A549 (cell line): Measurements from ENCODE around the gene CHIC2. TPM values are rescaled to one million over a fixed set of nuclear protein-coding genes. Genes with fewer than 3 reads are reported as not detected.

ENCODE experiments used
- ATAC-seq, 2 experiments: fragments of 200-7000 bp in 1 of 2; fragments of >200 bp in 1 of 2; cut with Nextera tagmentation in 1 of 2; cut with Tn5 transposase in 1 of 2; 3 replicates each; pipeline versions ENCODE4 v1.8.0 to v1.9.1; 2018 to 2020; ENCODE audit warnings: mild to moderate bottlenecking in 1 of 2, moderate library complexity in 1 of 2
- CTCF ChIA-PET: fragments of 300-600 bp; sonication (Branson Sonifier 250); formaldehyde crosslinking; extraction: SDS; loops from one replicate; lab custom pipeline; 2021; ENCODE audit warnings: antibody characterized with exemption, inconsistent platforms; lab: Yijun Ruan, JAX
- POLR2A ChIA-PET: fragments of 350-600 bp; formaldehyde crosslinking; extraction: SDS; loops from one replicate; lab custom pipeline; 2021; ENCODE audit warnings: antibody characterized with exemption, inconsistent platforms; lab: Yijun Ruan, JAX
- DNase-seq, 2 experiments: peaks; one replicate each; pipeline versions ENCODE4 v3.0.0 to v3.0.0-alpha.2; 2011 to 2016; ENCODE audit warnings: low read depth in 1 of 2, low spot score in 1 of 2
- FAIRE-seq: peaks from 2 replicates; lab custom pipeline; 2011; peaks lifted over from hg19 to GRCh38; lab: Jason Lieb, UNC
- H3K27ac ChIP-seq, 2 experiments: fragments of >200 bp; sonication (Bioruptor Twin); formaldehyde crosslinking; 3 replicates each; pipeline ENCODE4 v1.5.1; 2016 to 2017
- H3K4me1 ChIP-seq: fragments of >200 bp; sonication (Bioruptor Twin); formaldehyde crosslinking; 3 replicates; pipeline ENCODE4 v1.6.1; 2016
- H3K4me2 ChIP-seq: fragments of >200 bp; sonication (Bioruptor Twin); formaldehyde crosslinking; 3 replicates; pipeline ENCODE4 v1.6.1; 2016
- H3K4me3 ChIP-seq: fragments of >200 bp; sonication (Bioruptor Twin); formaldehyde crosslinking; 3 replicates; pipeline ENCODE4 v1.5.1; 2016
- H3K9me3 ChIP-seq: fragments of >200 bp; sonication (Bioruptor Twin); formaldehyde crosslinking; 3 replicates; pipeline ENCODE4 v1.6.1; 2016
- CBX8 ChIP-seq: fragments of 200-600 bp; sonication (generic); IDR thresholded peaks from 2 replicates; pipeline ENCODE4 v1.6.1; 2016
- CEBPB ChIP-seq, 2 experiments: fragments of >200 bp in 1 of 2; sonication (Bioruptor Twin) in 1 of 2; formaldehyde crosslinking in 1 of 2; IDR thresholded peaks; 2 replicates each; pipeline ENCODE4 v1.6.1; 2012 to 2016
- ESRRA ChIP-seq: fragments of 150-350 bp; IDR thresholded peaks from 2 replicates; pipeline ENCODE4 v1.6.1; 2014; ENCODE audit warnings: mild to moderate bottlenecking, low read length, borderline replicate concordance
- HEYL ChIP-seq: fragments of 250-450 bp; sonication (Bioruptor Pico); IDR thresholded peaks from 2 replicates; pipeline ENCODE4 v1.8.0; 2021; ENCODE audit warnings: mild to moderate bottlenecking, moderate library complexity
- HOXA7 ChIP-seq: fragments of 250-450 bp; sonication (Bioruptor Pico); IDR thresholded peaks from 2 replicates; pipeline ENCODE4 v1.5.0; 2020; ENCODE audit warnings: mild to moderate bottlenecking, moderate library complexity
- HOXB13 ChIP-seq: fragments of 250-450 bp; sonication (Bioruptor Pico); IDR thresholded peaks from 2 replicates; pipeline ENCODE4 v1.5.0; 2020; ENCODE audit warnings: low read depth, mild to moderate bottlenecking, moderate library complexity
- JUNB ChIP-seq: fragments of >200 bp; sonication (Bioruptor Twin); formaldehyde crosslinking; IDR thresholded peaks from 2 replicates; pipeline ENCODE4 v1.6.1; 2016
- MYC ChIP-seq: IDR thresholded peaks from 2 replicates; pipeline ENCODE4 v1.6.1; 2012; ENCODE audit warnings: mild to moderate bottlenecking, inconsistent platforms, low read length, improper control_type of control experiment, borderline replicate concordance
- NFE2L2 ChIP-seq: fragments of 150-350 bp; conservative IDR thresholded peaks from 2 replicates; pipeline ENCODE4 v1.6.1; 2014; ENCODE audit warnings: low read length
- POLR2A ChIP-seq: IDR thresholded peaks from 2 replicates; pipeline ENCODE4 v1.6.1; 2012; ENCODE audit warnings: mild to moderate bottlenecking, low read length
- POLR2AphosphoS2 ChIP-seq: conservative IDR thresholded peaks from 2 replicates; pipeline ENCODE4 v1.6.1; 2012; ENCODE audit warnings: low read length, improper control_type of control experiment, inconsistent platforms
- RAD21 ChIP-seq, 2 experiments: fragments of >200 bp in 1 of 2; sonication (Bioruptor Twin) in 1 of 2; formaldehyde crosslinking in 1 of 2; IDR thresholded peaks in 1 of 2; conservative IDR thresholded peaks in 1 of 2; 2 replicates in 1 of 2; 3 replicates in 1 of 2; pipeline ENCODE4 v1.6.1; 2012 to 2018; ENCODE audit warnings: inconsistent platforms in 1 of 2
- RARB ChIP-seq: fragments of 250-450 bp; sonication (Bioruptor Pico); IDR thresholded peaks from 2 replicates; pipeline ENCODE4 v1.8.0; 2021; ENCODE audit warnings: mild to moderate bottlenecking, moderate library complexity
- RCOR1 ChIP-seq: fragments of 150-350 bp; IDR thresholded peaks from 2 replicates; pipeline ENCODE4 v1.6.1; 2014; ENCODE audit warnings: antibody characterized with exemption, low read length, low read depth
- RFX5 ChIP-seq: fragments of 450-650 bp; IDR thresholded peaks from 2 replicates; pipeline ENCODE4 v1.7.1; 2014; ENCODE audit warnings: antibody characterized with exemption, mild to moderate bottlenecking, moderate library complexity
- SREBF2 ChIP-seq: fragments of 450-650 bp; IDR thresholded peaks from 2 replicates; pipeline ENCODE4 v1.6.1; 2014; ENCODE audit warnings: mild to moderate bottlenecking, moderate library complexity
- TP53 ChIP-seq: fragments of 250-450 bp; sonication (Bioruptor Pico); IDR thresholded peaks from 2 replicates; pipeline ENCODE4 v1.5.0; 2021; ENCODE audit warnings: mild to moderate bottlenecking, moderate library complexity
- ZFP36 ChIP-seq: fragments of 450-650 bp; IDR thresholded peaks from 2 replicates; pipeline ENCODE4 v1.6.1; 2014; ENCODE audit warnings: borderline replicate concordance; ENCODE audit not compliant: partially characterized antibody
- ZSCAN20 ChIP-seq: fragments of 250-450 bp; sonication (Bioruptor Pico); IDR thresholded peaks from 2 replicates; pipeline ENCODE4 v1.8.0; 2022; ENCODE audit warnings: mild to moderate bottlenecking, moderate library complexity
- WGBS: methylation state at CpG from one replicate; pipeline ENCODE4 v1.1.6; 2017; ENCODE audit errors: missing lambda C conversion rate; 5-methylcytosine and 5-hydroxymethylcytosine counted together
- polyA plus RNA-seq, 4 experiments: library from polyadenylated mRNA; depleted of rRNA in 3 of 4; stranded (reverse); fragments of >200 nt; fragmentation: RNase III in 1 of 4; extraction: RNeasy Plus Mini Kit Qiagen cat#74134 plus additional on column Dnase treatment in 1 of 4; gene quantifications; 2 replicates in 3 of 4; 3 replicates in 1 of 4; pipeline ENCODE4 v1.2.3, GENCODE V29; 2011 to 2017
- TF ChIP-seq, protein P1 (sequence below): IDR thresholded peaks from 2 replicates; pipeline ENCODE4 v1.6.1; 2012; ENCODE audit warnings: low read depth, borderline replicate concordance
- TF ChIP-seq, protein P2 (sequence below): IDR thresholded peaks from 2 replicates; pipeline ENCODE4 v1.6.1; 2012
- TF ChIP-seq, protein P3 (sequence below): fragments of >200 bp; sonication (Bioruptor Twin); formaldehyde crosslinking; IDR thresholded peaks from 2 replicates; pipeline ENCODE4 v1.6.1; 2016
- TF ChIP-seq, protein P4 (sequence below): fragments of >200 bp; sonication (Bioruptor Twin); formaldehyde crosslinking; IDR thresholded peaks from 3 replicates; pipeline ENCODE4 v1.6.1; 2016
- TF ChIP-seq, protein P5 (sequence below): fragments of 150-350 bp; IDR thresholded peaks from 2 replicates; pipeline ENCODE4 v1.6.1; 2014; ENCODE audit warnings: low read depth, mild to moderate bottlenecking, low read length
- TF ChIP-seq, protein P6 (sequence below): fragments of 250-450 bp; sonication (Bioruptor Pico); IDR thresholded peaks from 2 replicates; pipeline ENCODE4 v1.5.0; 2021; ENCODE audit warnings: mild to moderate bottlenecking, moderate library complexity, borderline replicate concordance

Gene CHIC2
- polyA plus RNA-seq, 2 of the 4 experiments (the other 2 are of a cell fraction) = 5.9 to 10.1 TPM

DNA sequence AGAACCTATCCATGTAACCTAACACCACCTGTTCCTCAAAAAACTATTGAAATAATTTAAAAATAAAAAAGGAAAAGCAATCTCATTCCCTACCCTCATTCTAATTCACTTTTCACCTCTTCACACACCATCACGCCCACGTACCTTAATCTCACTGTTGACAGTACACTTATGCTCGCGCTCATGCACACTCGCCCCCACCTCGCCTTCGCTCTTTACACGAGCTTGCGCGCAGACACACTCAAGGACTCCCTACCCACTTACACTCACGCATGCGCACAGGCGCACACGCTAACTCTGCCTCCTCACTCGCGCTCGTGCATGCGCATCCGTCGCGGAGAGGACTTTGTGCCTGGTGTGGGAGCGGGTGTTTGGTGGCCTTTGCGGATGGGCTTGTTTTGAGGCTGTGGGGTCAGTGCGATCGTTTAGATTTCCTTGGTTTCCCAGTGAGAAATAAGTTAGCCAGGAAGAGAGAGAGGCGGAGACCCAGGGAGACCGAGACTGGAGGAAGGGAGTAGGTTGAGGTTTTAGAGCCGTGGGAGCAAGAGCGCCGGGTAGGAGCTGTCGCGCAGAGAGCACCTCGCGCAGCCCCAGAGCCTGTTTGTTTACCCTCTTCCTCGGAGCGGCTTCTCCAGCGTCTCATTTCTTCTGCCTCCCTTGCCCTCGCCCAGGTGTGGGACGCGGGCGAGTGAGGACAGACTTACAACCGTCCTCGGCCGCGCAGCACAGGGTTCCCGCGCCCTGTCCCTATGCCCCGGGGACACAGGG lies 27.4 kb upstream of the CHIC2 start:
- H3K4me1 ChIP-seq = peaks cover 3% of the 10 kb centered on the region; the same call in 1 of the 3 replicates
- peak overlapping the region; percentile 100 for H3K4me2 ChIP-seq
- TF ChIP-seq POLR2AphosphoS2 (no peak), RARB (no peak), POLR2A (peak; percentile 77), ZFP36 (no peak), MYC (no peak), HOXA7 (CRISPR knock-in tag) (no peak), JUNB (no peak), ZSCAN20 (CRISPR knock-in tag) (no peak)
- TF ChIP-seq, protein P1, sequence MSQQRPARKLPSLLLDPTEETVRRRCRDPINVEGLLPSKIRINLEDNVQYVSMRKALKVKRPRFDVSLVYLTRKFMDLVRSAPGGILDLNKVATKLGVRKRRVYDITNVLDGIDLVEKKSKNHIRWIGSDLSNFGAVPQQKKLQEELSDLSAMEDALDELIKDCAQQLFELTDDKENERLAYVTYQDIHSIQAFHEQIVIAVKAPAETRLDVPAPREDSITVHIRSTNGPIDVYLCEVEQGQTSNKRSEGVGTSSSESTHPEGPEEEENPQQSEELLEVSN = peak; percentile 65; the same call in 1 of the 2 replicates
- TF ChIP-seq, protein P2, sequence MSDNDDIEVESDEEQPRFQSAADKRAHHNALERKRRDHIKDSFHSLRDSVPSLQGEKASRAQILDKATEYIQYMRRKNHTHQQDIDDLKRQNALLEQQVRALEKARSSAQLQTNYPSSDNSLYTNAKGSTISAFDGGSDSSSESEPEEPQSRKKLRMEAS = peak; percentile 77
- TF ChIP-seq, protein P3, sequence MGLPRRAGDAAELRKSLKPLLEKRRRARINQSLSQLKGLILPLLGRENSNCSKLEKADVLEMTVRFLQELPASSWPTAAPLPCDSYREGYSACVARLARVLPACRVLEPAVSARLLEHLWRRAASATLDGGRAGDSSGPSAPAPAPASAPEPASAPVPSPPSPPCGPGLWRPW = no peak
- H3K27ac ChIP-seq = peak overlapping the region; percentile 70 to 84
- no peaks in the 10 kb centered on the region for H3K9me3 ChIP-seq
- H3K4me3 ChIP-seq = peak overlapping the region; percentile 58
- FAIRE-seq (no peak), DNase-seq (peak; percentile 68 to 76), ATAC-seq (peak; percentile 84 to 90)
- ChIA-PET CTCF (no interaction called here), POLR2A (no interaction called here)
- WGBS = 7% methylated on average over 33 of the region's 48 CpGs

DNA sequence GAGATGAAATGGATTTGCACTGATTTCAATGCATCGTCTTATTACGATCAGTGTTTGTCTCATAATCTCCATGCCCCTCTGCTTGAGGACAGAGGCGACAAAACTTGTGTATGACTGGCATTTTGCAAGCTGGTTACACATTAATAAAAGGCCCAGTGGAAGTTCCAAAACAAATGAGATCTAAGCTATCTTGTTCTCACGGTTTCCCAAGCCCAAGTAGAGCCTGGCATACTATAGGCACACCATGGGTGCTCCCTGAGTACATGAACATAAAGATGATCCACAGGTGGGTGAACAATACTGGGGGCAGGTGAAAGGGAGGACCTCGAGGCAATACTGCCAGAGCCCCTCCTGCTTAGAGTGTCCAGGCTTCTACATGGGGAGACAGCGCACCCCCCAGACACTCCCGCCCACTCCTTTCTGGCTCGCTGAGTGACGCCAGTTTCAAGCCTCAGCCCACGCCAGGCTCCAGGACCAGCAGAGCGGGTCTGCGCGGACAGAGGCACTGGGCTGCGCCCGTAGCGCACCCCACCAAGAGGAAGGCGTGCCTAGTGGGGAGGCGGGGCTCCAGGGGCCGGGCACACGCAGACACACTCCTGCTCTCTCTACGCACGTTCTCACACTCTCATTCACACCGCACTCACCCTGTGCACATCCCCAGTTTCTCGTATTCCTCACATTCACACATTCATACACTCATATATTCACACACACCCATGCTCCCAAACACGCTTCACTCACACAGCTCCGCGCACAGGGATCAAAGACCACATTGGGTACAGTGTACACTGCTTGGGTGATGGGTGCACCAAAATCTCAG lies 26.6 kb upstream of the CHIC2 start:
- H3K4me3 ChIP-seq = peak overlapping the region; percentile 58
- peaks cover 3% of the 10 kb centered on the region; the same call in 1 of the 3 replicates for H3K4me1 ChIP-seq
- CTCF ChIA-PET = no interaction called here
- 24% methylated on average over 18 of the region's 27 CpGs for WGBS
- peak overlapping the region; percentile 70 to 84 for H3K27ac ChIP-seq
- POLR2A ChIA-PET = no interaction called here
- ATAC-seq = peak; percentile 67 to 87
- H3K9me3 ChIP-seq = no peaks in the 10 kb centered on the region
- no peak for FAIRE-seq
- TF ChIP-seq SREBF2 (no peak), RARB (no peak), CEBPB (IDR thresholded peaks at IDR 0.05) (no peak), ESRRA (no peak), RAD21 (conservative IDR thresholded peaks at IDR 0.05 in 1 of 2, IDR thresholded peaks at IDR 0.05 in 1 of 2) (no peak), CBX8 (no peak), HOXB13 (no peak), ZSCAN20 (CRISPR knock-in tag) (no peak), HEYL (CRISPR knock-in tag) (no peak), TP53 (no peak), RCOR1 (no peak), NFE2L2 (no peak), RFX5 (no peak)
- TF ChIP-seq, protein P4, sequence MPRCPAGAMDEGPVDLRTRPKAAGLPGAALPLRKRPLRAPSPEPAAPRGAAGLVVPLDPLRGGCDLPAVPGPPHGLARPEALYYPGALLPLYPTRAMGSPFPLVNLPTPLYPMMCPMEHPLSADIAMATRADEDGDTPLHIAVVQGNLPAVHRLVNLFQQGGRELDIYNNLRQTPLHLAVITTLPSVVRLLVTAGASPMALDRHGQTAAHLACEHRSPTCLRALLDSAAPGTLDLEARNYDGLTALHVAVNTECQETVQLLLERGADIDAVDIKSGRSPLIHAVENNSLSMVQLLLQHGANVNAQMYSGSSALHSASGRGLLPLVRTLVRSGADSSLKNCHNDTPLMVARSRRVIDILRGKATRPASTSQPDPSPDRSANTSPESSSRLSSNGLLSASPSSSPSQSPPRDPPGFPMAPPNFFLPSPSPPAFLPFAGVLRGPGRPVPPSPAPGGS = no peak
- TF ChIP-seq, protein P1 = no peak
- TF ChIP-seq, protein P5, sequence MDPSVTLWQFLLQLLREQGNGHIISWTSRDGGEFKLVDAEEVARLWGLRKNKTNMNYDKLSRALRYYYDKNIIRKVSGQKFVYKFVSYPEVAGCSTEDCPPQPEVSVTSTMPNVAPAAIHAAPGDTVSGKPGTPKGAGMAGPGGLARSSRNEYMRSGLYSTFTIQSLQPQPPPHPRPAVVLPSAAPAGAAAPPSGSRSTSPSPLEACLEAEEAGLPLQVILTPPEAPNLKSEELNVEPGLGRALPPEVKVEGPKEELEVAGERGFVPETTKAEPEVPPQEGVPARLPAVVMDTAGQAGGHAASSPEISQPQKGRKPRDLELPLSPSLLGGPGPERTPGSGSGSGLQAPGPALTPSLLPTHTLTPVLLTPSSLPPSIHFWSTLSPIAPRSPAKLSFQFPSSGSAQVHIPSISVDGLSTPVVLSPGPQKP = no peak
- TF ChIP-seq, protein P6, sequence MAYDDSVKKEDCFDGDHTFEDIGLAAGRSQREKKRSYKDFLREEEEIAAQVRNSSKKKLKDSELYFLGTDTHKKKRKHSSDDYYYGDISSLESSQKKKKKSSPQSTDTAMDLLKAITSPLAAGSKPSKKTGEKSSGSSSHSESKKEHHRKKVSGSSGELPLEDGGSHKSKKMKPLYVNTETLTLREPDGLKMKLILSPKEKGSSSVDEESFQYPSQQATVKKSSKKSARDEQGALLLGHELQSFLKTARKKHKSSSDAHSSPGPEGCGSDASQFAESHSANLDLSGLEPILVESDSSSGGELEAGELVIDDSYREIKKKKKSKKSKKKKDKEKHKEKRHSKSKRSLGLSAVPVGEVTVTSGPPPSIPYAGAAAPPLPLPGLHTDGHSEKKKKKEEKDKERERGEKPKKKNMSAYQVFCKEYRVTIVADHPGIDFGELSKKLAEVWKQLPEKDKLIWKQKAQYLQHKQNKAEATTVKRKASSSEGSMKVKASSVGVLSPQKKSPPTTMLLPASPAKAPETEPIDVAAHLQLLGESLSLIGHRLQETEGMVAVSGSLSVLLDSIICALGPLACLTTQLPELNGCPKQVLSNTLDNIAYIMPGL (CRISPR knock-in tag) = no peak
- TF ChIP-seq, protein P2 = no peak; the same call in 1 of the 2 replicates
- peak in 1 of 2 experiments; percentile 32 for DNase-seq
- peak overlapping the region; percentile 100 for H3K4me2 ChIP-seq
